Activated CD4-positive, alpha-beta T cell treated with anti-CD3 and anti-CD28 coated beads, Interleukin-2, amount 50 U/mL, for 1 hour (primary cell): ENCODE measurements around the gene CREBBP.
A peak's percentile ranks its signal among the peaks of the same experiment; 100 is the strongest.
"Not testable (repeated sequence)": the region's sequence is repeated elsewhere in the genome, so short reads cannot be mapped to it uniquely, and the experiment has no call there.

Experiments
- DNase-seq: peaks from one replicate; pipeline ENCODE4 v3.0.0-alpha.2; 2020

CREBBP gene

GRCh38 chr16:3730161-3731125 is 150.1 kb downstream of the CREBBP start:
- DNase-seq, result no peak

GRCh38 chr16:3729161-3730112 is 151.1 kb downstream of the CREBBP start:
- no peak for DNase-seq

GRCh38 chr16:3728424-3729160 is 151.9 kb downstream of the CREBBP start:
- no peak for DNase-seq

GRCh38 chr16:3727806-3728381 is 152.6 kb downstream of the CREBBP start:
- no peak for DNase-seq

GRCh38 chr16:3726021-3726687 is 154.4 kb downstream of the CREBBP start:
- DNase-seq, result no peak

- no peak for DNase-seq
Measured at GRCh38 chr16:3725276-3725675, 155.2 kb downstream of the CREBBP start.

- DNase-seq, result no peak
Measured at GRCh38 chr16:3722508-3722907, 158.0 kb downstream of the CREBBP start.

GRCh38 chr16:3720418-3720817 is 160.1 kb downstream of the CREBBP start:
- no peak for DNase-seq

GRCh38 chr16:3718628-3719027 is 161.9 kb downstream of the CREBBP start:
- DNase-seq, result no peak

GRCh38 chr16:3718019-3718391 is 162.5 kb downstream of the CREBBP start:
- DNase-seq, result no peak

GRCh38 chr16:3717235-3718018 is 163.1 kb downstream of the CREBBP start, which contains the start of gene TRAP1:
TRAP1 (minus strand) TSS chr16:3717524; CDS start chr16:3717508, 16 bp downstream.
- DNase-seq, result peak; percentile 91

- DNase-seq, result peak; percentile 8
Measured at GRCh38 chr16:3716831-3717234, 163.7 kb downstream of the CREBBP start.

- DNase-seq, result no peak
Measured at GRCh38 chr16:3715430-3715829, 165.1 kb downstream of the CREBBP start.

- DNase-seq, result not testable (repeated sequence)
Measured at GRCh38 chr16:3714378-3714777, 166.1 kb downstream of the CREBBP start.

- DNase-seq, result no peak
Measured at GRCh38 chr16:3713587-3714242, 166.8 kb downstream of the CREBBP start.

GRCh38 chr16:3712861-3713372 is 167.6 kb downstream of the CREBBP start:
- DNase-seq, result no peak

GRCh38 chr16:3706253-3707012 is 174.1 kb downstream of the CREBBP start:
- no peak for DNase-seq

GRCh38 chr16:3702082-3702481 is 178.4 kb downstream of the CREBBP start:
- no peak for DNase-seq

- DNase-seq, result no peak
Measured at GRCh38 chr16:3701531-3701930, 179.0 kb downstream of the CREBBP start.
